Nephron progenitor cell (in vitro differentiated cells): Measurements from ENCODE around the gene ATP10B.

ENCODE experiments used
- DNase-seq: peaks from one replicate; pipeline ENCODE4 v3.0.0; 2021
- H3K27ac Mint-ChIP-seq: 2 replicates; pipeline ENCODE4 v1.8.0; 2021; ENCODE audit warnings: mild to moderate bottlenecking, moderate library complexity, mixed read lengths
- H3K27me3 Mint-ChIP-seq: 2 replicates; pipeline ENCODE4 v1.8.0; 2021; ENCODE audit warnings: mild to moderate bottlenecking, low read depth, mixed read lengths; ENCODE audit not compliant: poor library complexity
- H3K36me3 Mint-ChIP-seq: 2 replicates; pipeline ENCODE4 v1.8.0; 2021; ENCODE audit warnings: low read depth, mixed read lengths
- H3K4me1 Mint-ChIP-seq: 2 replicates; pipeline ENCODE4 v1.8.0; 2021; ENCODE audit warnings: mixed read lengths
- H3K4me3 Mint-ChIP-seq: 2 replicates; pipeline ENCODE4 v1.8.0; 2021; ENCODE audit warnings: mild to moderate bottlenecking, moderate library complexity, mixed read lengths
- H3K9me3 Mint-ChIP-seq: 2 replicates; pipeline ENCODE4 v1.8.0; 2021; ENCODE audit warnings: mild to moderate bottlenecking, moderate library complexity, mixed read lengths
- CTCF ChIP-seq: fragments of 200-600 bp; sonication (generic); IDR thresholded peaks from 2 replicates; pipeline ENCODE4 v1.5.0; 2021; ENCODE audit warnings: antibody characterized with exemption

ATP10B gene

GRCh38 chr5:160747987-160748386 lies 104.0 kb downstream of the ATP10B start:
- Mint-ChIP-seq H3K36me3 (no peaks in the 10 kb centered on the region), H3K4me1 (no peaks in the 10 kb centered on the region), H3K4me3 (no peak overlapping the region), H3K27me3 (no peaks in the 10 kb centered on the region), H3K9me3 (no peaks in the 10 kb centered on the region), H3K27ac (no peak overlapping the region)
- DNase-seq, result no peak
- no peak for TF ChIP-seq CTCF

GRCh38 chr5:160747559-160747958 lies 104.5 kb downstream of the ATP10B start:
- H3K27ac Mint-ChIP-seq, result no peak overlapping the region
- DNase-seq, result no peak
- H3K9me3 Mint-ChIP-seq, result no peaks in the 10 kb centered on the region
- H3K4me3 Mint-ChIP-seq, result no peak overlapping the region
- no peaks in the 10 kb centered on the region for H3K4me1 Mint-ChIP-seq
- no peaks in the 10 kb centered on the region for H3K36me3 Mint-ChIP-seq
- H3K27me3 Mint-ChIP-seq, result no peaks in the 10 kb centered on the region
- no peak for TF ChIP-seq CTCF

- H3K4me1 Mint-ChIP-seq, result no peaks in the 10 kb centered on the region
- peak overlapping the region; percentile 41 for H3K27ac Mint-ChIP-seq
- H3K36me3 Mint-ChIP-seq, result no peaks in the 10 kb centered on the region
- no peak for TF ChIP-seq CTCF
- H3K4me3 Mint-ChIP-seq, result no peak overlapping the region
- no peaks in the 10 kb centered on the region for H3K9me3 Mint-ChIP-seq
- H3K27me3 Mint-ChIP-seq, result no peaks in the 10 kb centered on the region
- no peak for DNase-seq
Measured at GRCh38 chr5:160744268-160745101, 107.5 kb downstream of the ATP10B start.

DNA sequence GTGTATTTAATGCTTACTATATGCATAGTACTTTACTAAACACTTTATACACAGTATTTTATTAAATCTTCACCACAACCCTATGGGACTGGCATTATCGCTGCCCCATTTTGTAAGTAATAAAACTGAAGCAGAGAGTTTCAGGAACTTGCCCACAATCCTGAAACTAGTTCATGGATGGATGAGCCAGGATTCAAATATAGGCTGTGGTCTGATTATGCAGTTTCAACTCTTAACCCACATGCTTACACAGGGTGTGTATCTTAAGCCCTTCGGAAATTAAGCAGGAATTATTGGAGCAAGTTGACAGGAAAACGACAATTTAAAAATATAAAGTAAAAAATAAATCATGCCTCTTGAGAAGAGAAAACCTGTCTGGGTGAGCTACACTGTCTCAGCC lies 109.0 kb downstream of the ATP10B start:
- Mint-ChIP-seq H3K9me3 (no peaks in the 10 kb centered on the region), H3K27me3 (no peaks in the 10 kb centered on the region), H3K36me3 (no peaks in the 10 kb centered on the region), H3K27ac (no peak overlapping the region), H3K4me3 (no peak overlapping the region), H3K4me1 (no peaks in the 10 kb centered on the region)
- TF ChIP-seq CTCF, result no peak
- DNase-seq, result no peak

GRCh38 chr5:160742446-160742845 lies 109.6 kb downstream of the ATP10B start:
- DNase-seq, result no peak
- H3K4me3 Mint-ChIP-seq, result no peak overlapping the region
- H3K27ac Mint-ChIP-seq, result no peak overlapping the region
- H3K36me3 Mint-ChIP-seq, result no peaks in the 10 kb centered on the region
- no peaks in the 10 kb centered on the region for H3K27me3 Mint-ChIP-seq
- TF ChIP-seq CTCF, result no peak
- no peaks in the 10 kb centered on the region for H3K9me3 Mint-ChIP-seq
- no peaks in the 10 kb centered on the region for H3K4me1 Mint-ChIP-seq
